Cardiac septum (tissue), 1 donor: ENCODE measurements around the gene TAF11L4. TPM values are rescaled to one million over a fixed set of nuclear protein-coding genes. Genes with fewer than 3 reads are reported as not detected.

ENCODE experiments used
- total RNA-seq: library from RNA; stranded (reverse); fragmentation: NEBNext Ultra II Directional; extraction: Animal tissue kit (Norgen Biotek cat#: 25700); gene quantifications from one replicate; pipeline ENCODE4 v1.2.1, GENCODE V29; 2021
- donor health status: DM: no; HTN: no; CAD: no.

The TAF11L4 gene
- total RNA-seq, 1 donor from 2014 or later: not detected

Other genes starting within 250 kb of the TAF11L4 start
- not detected for gene TAF11L2, start 23.6 kb upstream of the TAF11L4 start, total RNA-seq
- not detected for gene TAF11L3, start 3.4 kb upstream of the TAF11L4 start, total RNA-seq
- not detected for gene TAF11L5, start 3.4 kb downstream of the TAF11L4 start, total RNA-seq
- not detected for gene TAF11L6, start 6.9 kb downstream of the TAF11L4 start, total RNA-seq
- not detected for gene TAF11L7, start 64.0 kb downstream of the TAF11L4 start, total RNA-seq
- not detected for gene TAF11L8, start 69.2 kb downstream of the TAF11L4 start, total RNA-seq
- not detected for gene TAF11L9, start 72.6 kb downstream of the TAF11L4 start, total RNA-seq
- not detected for gene TAF11L10, start 76.0 kb downstream of the TAF11L4 start, total RNA-seq
- not detected for gene TAF11L11, start 82.4 kb downstream of the TAF11L4 start, total RNA-seq
- not detected for gene TAF11L12, start 88.6 kb downstream of the TAF11L4 start, total RNA-seq
- not detected for gene TAF11L13, start 110.3 kb downstream of the TAF11L4 start, total RNA-seq
- not detected for gene TAF11L14, start 112.7 kb downstream of the TAF11L4 start, total RNA-seq